HG03460 (cell line): Measurements from ENCODE around the gene HSD17B12.
"Not testable (repeated sequence)": the region's sequence is repeated elsewhere in the genome, so short reads cannot be mapped to it uniquely, and the experiment has no call there.

Source experiments
- ATAC-seq: cut with Tn5 transposase; IDR thresholded peaks from one replicate; pipeline ENCODE4 v1.9.1; 2021; ENCODE audit not compliant: unreplicated experiment

HSD17B12 gene

GRCh38 chr11:43738600-43739409 lies 58.3 kb downstream of the HSD17B12 start:
- no peak for ATAC-seq

- ATAC-seq = no peak
These were observed 66.1 kb downstream of the HSD17B12 start for GRCh38 chr11:43746670-43747069.

GRCh38 chr11:43747130-43747802 lies 66.7 kb downstream of the HSD17B12 start:
- no peak for ATAC-seq

GRCh38 chr11:43748095-43748494 lies 67.6 kb downstream of the HSD17B12 start:
- no peak for ATAC-seq

- ATAC-seq = no peak
These were observed 71.2 kb downstream of the HSD17B12 start for GRCh38 chr11:43751726-43752125.

- ATAC-seq = no peak
These were observed 76.0 kb downstream of the HSD17B12 start for GRCh38 chr11:43756575-43756974.

- no peak for ATAC-seq
These were observed 78.4 kb downstream of the HSD17B12 start for GRCh38 chr11:43758927-43759326.

GRCh38 chr11:43760902-43761301 lies 80.4 kb downstream of the HSD17B12 start:
- ATAC-seq = no peak

GRCh38 chr11:43765194-43765593 lies 84.7 kb downstream of the HSD17B12 start:
- no peak for ATAC-seq

GRCh38 chr11:43768654-43769053 lies 88.1 kb downstream of the HSD17B12 start:
- not testable (repeated sequence) for ATAC-seq

- ATAC-seq = no peak
These were observed 89.6 kb downstream of the HSD17B12 start for GRCh38 chr11:43770173-43770572.

GRCh38 chr11:43772733-43773132 lies 92.2 kb downstream of the HSD17B12 start:
- ATAC-seq = no peak

GRCh38 chr11:43774786-43775185 lies 94.2 kb downstream of the HSD17B12 start:
- ATAC-seq = no peak

GRCh38 chr11:43779306-43779705 lies 98.8 kb downstream of the HSD17B12 start:
- ATAC-seq = no peak

GRCh38 chr11:43784301-43784700 lies 103.8 kb downstream of the HSD17B12 start:
- ATAC-seq = no peak

GRCh38 chr11:43784866-43785265 lies 104.3 kb downstream of the HSD17B12 start:
- ATAC-seq = no peak

GRCh38 chr11:43785318-43785717 lies 104.8 kb downstream of the HSD17B12 start:
- ATAC-seq = no peak

GRCh38 chr11:43786016-43786415 lies 105.5 kb downstream of the HSD17B12 start:
- no peak for ATAC-seq

- ATAC-seq = no peak
These were observed 107.3 kb downstream of the HSD17B12 start for GRCh38 chr11:43787824-43788223.

- no peak for ATAC-seq
These were observed 107.9 kb downstream of the HSD17B12 start for GRCh38 chr11:43788421-43788820.

- no peak for ATAC-seq
These were observed 109.3 kb downstream of the HSD17B12 start for GRCh38 chr11:43789700-43790443.

- ATAC-seq = no peak
These were observed 109.9 kb downstream of the HSD17B12 start for GRCh38 chr11:43790444-43790794.
